ENCODE results near the gene MAML3.

The MAML3 gene

GRCh38 chr4:139828966-139829664 is 324.9 kb downstream of the MAML3 start:
- no peak for TF ChIP-seq GATA2 (IDR thresholded peaks at IDR 0.05; ENCODE audit: low read depth, low read length)
- no peak for TF ChIP-seq GATA3 (IDR thresholded peaks at IDR 0.05; ENCODE audit: low read depth, low read length)

- TF ChIP-seq GATA2 (IDR thresholded peaks at IDR 0.05; ENCODE audit: low read depth, low read length) (no peak), GATA3 (IDR thresholded peaks at IDR 0.05; ENCODE audit: low read depth, low read length) (no peak)
These were observed 327.6 kb downstream of the MAML3 start for GRCh38 chr4:139826426-139826825.

GRCh38 chr4:139825523-139826014 is 328.4 kb downstream of the MAML3 start:
- TF ChIP-seq GATA3 (IDR thresholded peaks at IDR 0.05; ENCODE audit: low read depth, low read length) = peak; percentile 68; the same call in 1 of the 2 replicates
- peak; percentile 86 for TF ChIP-seq GATA2 (IDR thresholded peaks at IDR 0.05; ENCODE audit: low read depth, low read length)

GRCh38 chr4:139824882-139825522 is 329.0 kb downstream of the MAML3 start:
- TF ChIP-seq GATA2 (IDR thresholded peaks at IDR 0.05; ENCODE audit: low read depth, low read length) (no peak; the same call in 1 of the 2 replicates), GATA3 (IDR thresholded peaks at IDR 0.05; ENCODE audit: low read depth, low read length) (0 out of 2 replicates have a peak, but pooled peaks have one; percentile 23)

GRCh38 chr4:139823746-139824145 is 330.2 kb downstream of the MAML3 start:
- TF ChIP-seq GATA2 (IDR thresholded peaks at IDR 0.05; ENCODE audit: low read depth, low read length) (no peak), GATA3 (IDR thresholded peaks at IDR 0.05; ENCODE audit: low read depth, low read length) (no peak)

- TF ChIP-seq GATA3 (IDR thresholded peaks at IDR 0.05; ENCODE audit: low read depth, low read length) = no peak
- no peak for TF ChIP-seq GATA2 (IDR thresholded peaks at IDR 0.05; ENCODE audit: low read depth, low read length)
These were observed 330.6 kb downstream of the MAML3 start for GRCh38 chr4:139823345-139823744.

GRCh38 chr4:139822391-139822790 is 331.6 kb downstream of the MAML3 start:
- TF ChIP-seq GATA2 (IDR thresholded peaks at IDR 0.05; ENCODE audit: low read depth, low read length) = no peak
- no peak for TF ChIP-seq GATA3 (IDR thresholded peaks at IDR 0.05; ENCODE audit: low read depth, low read length)

GRCh38 chr4:139819082-139819481 is 334.9 kb downstream of the MAML3 start:
- TF ChIP-seq GATA3 (IDR thresholded peaks at IDR 0.05; ENCODE audit: low read depth, low read length) = no peak
- no peak for TF ChIP-seq GATA2 (IDR thresholded peaks at IDR 0.05; ENCODE audit: low read depth, low read length)

GRCh38 chr4:139817657-139818452 is 336.1 kb downstream of the MAML3 start:
- TF ChIP-seq GATA2 (IDR thresholded peaks at IDR 0.05; ENCODE audit: low read depth, low read length) = no peak
- TF ChIP-seq GATA3 (IDR thresholded peaks at IDR 0.05; ENCODE audit: low read depth, low read length) = no peak

GRCh38 chr4:139816856-139817255 is 337.1 kb downstream of the MAML3 start:
- TF ChIP-seq GATA2 (IDR thresholded peaks at IDR 0.05; ENCODE audit: low read depth, low read length) (no peak), GATA3 (IDR thresholded peaks at IDR 0.05; ENCODE audit: low read depth, low read length) (no peak)

- TF ChIP-seq GATA2 (IDR thresholded peaks at IDR 0.05; ENCODE audit: low read depth, low read length) = no peak
- no peak for TF ChIP-seq GATA3 (IDR thresholded peaks at IDR 0.05; ENCODE audit: low read depth, low read length)
These were observed 338.0 kb downstream of the MAML3 start for GRCh38 chr4:139815778-139816601.

- TF ChIP-seq GATA2 (IDR thresholded peaks at IDR 0.05; ENCODE audit: low read depth, low read length) (no peak), GATA3 (IDR thresholded peaks at IDR 0.05; ENCODE audit: low read depth, low read length) (no peak)
These were observed 339.5 kb downstream of the MAML3 start for GRCh38 chr4:139814323-139815015.

GRCh38 chr4:139813881-139814280 is 340.1 kb downstream of the MAML3 start:
- TF ChIP-seq GATA2 (IDR thresholded peaks at IDR 0.05; ENCODE audit: low read depth, low read length) = no peak
